A549 treated with AZD9567 at 1 μM for 4 hours (cell line): ENCODE data around the gene PLEKHJ1. TPM values are rescaled to one million over a fixed set of nuclear protein-coding genes. Genes with fewer than 3 reads are reported as not detected.

Experiments
- total RNA-seq: library from RNA; stranded (reverse); fragments of 200-300 nt; extraction: Qiagen RNA extraction; gene quantifications from 5 replicates; pipeline ENCODE4 v1.2.3, GENCODE V29; 2022; ENCODE audit not compliant: insufficient read depth

The PLEKHJ1 gene, protein sequence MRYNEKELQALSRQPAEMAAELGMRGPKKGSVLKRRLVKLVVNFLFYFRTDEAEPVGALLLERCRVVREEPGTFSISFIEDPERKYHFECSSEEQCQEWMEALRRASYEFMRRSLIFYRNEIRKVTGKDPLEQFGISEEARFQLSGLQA
- 35.5 to 62.3 TPM (median 61.5 TPM) in 5 replicates for total RNA-seq

DNA sequence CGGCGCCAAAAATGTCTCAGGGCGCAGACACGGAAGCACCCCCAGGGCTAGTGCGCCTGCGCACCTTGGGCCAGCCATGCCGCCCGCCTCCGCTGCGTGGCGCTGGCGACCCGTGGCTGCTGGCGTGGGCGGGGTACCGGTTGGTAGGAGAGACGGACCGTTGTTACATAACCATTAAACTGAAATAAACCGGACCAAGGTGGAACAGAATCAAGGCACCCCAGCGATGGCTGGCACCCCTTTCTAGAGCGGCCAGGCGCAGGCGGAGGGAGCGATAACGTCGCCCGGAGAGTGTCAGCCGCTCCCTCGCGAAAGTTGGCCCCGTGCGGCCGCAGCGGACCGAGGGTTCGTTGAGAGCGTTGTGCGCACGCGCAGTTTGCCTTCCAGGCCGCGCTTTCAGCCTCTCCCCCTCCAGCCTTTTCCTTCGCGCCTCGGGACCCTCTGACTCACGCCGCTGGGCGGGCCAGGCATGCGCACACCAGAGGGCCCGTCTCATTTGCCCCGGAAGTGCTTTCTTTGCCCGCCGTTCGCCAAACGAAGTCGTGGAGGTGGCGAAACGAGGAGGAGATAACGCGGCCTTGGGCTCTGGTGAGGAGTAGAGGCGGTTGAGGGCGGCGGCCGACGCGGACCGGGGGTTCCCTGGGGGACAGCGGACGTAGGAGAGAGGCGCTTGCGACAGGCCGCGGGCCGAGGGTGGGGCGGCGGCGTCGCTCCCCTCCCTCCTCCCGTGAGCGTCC is at the start of gene PLEKHJ1, which contains the start of gene SF3A2:
Gene PLEKHJ1, minus strand, starts transcription at position 16 of the 737 bp plus-strand sequence. CDS start 81 bp downstream, outside the sequence.
Gene SF3A2, plus strand, starts transcription at position 511 of the 737 bp plus-strand sequence. CDS start 6,595 bp downstream, outside the sequence.

DNA sequence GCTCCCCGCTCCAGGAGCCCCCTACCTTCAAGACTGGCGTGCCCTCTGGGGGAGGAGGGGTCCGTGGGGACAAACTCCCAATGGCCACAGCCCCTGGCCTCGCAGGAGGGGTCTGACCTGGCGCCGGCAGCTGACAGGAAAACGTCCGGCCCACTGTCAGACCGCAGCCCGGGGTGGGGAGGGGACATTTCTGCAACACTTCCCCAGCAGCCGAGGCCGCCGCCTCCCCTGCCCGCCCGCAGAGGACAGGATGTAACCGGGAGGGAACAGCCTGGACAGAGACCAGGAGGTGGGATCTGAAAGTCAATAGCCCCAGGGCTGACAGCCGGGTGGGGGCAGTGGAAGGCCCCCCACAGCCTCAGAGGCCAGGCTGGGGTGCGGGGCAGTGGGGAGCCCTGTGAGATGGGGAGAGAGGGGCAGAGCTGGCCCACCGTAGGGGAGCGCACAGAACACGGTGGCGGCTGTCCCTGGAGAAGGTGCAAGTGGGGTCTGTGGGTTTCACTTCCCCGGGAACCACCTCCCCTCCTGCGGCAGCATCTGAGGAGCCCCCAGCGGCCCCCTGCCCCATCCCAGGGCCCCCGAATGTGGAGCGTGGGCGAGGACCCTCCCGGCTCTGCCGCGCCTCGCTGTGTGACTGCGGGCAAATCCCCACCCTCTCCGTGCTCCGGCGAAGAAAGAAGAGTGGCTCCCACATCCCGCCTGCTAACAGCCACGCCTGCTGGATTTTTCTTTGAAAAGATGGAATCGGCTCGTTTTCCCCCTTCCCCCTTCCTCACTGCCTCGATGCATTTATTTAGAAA is 46.1 kb upstream of the PLEKHJ1 start, which contains the start of gene PEAK3:
Gene PEAK3, minus strand, starts transcription at position 114 of the 800 bp plus-strand sequence. CDS start 1,244 bp downstream, outside the sequence.

DNA sequence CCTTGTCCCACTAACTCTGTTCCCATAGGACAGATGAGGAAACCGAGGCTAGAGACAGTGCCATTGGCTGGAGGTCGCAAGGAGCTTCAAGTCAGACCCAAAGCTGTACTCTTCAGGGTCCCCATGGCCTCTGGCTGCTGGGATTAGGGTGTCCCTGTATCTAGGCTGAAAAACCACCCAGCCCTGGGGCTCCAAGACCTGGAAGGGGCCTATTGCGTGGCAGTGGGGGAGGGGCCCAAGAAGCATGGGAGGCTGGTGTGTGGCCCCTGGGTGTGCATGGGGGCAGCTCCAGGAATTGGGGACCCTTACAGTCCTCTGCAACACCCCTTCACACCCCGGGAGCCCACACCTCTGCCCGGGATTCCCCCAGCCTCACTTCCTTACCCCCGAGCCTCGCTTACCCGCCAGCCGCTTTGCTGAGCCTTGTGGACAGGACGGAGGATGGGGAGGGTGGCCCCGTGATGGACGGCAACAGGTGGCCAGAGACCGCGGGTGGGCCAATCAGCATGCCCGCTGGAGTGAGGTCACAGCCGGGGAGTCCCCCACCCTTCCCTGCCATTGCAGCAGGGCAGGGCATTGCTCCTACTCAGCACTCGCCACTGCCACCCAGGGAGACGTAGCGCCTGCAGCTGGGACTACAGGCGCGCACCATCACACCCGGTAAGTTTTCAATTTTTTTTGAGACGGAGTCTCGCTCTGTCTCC is 20.0 kb upstream of the PLEKHJ1 start, which contains the start of gene JSRP1:
Gene JSRP1, minus strand, starts transcription at position 436 of the 704 bp plus-strand sequence. CDS start 1,103 bp downstream, outside the sequence.

DNA sequence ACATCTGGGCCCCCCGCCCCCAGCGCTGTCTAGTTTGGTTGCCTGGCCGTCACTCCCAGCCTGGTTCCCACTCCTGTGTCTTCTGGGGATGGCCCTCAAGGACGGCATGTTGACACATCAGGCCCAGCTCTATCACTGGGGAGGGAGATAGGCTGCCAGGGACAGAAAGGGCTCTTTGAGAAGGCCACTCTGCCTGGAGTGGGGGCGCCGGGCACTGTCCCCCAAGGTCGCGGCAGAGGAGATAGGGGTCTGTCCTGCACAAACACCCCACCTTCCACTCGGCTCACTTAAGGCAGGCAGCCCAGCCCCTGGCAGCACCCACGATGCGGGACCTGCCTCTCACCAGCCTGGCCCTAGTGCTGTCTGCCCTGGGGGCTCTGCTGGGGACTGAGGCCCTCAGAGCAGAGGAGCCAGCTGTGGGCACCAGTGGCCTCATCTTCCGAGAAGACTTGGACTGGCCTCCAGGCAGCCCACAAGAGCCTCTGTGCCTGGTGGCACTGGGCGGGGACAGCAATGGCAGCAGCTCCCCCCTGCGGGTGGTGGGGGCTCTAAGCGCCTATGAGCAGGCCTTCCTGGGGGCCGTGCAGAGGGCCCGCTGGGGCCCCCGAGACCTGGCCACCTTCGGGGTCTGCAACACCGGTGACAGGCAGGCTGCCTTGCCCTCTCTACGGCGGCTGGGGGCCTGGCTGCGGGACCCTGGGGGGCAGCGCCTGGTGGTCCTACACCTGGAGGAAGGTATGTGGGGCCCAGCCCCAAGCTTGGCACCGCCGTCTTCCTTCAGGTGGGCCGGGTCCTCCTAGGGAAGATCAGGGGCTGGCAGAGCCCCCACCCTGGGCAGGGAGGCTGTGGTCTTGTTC is 13.1 kb upstream of the PLEKHJ1 start, which contains the start of gene AMH:
Gene AMH, plus strand, starts transcription at position 314 of the 857 bp plus-strand sequence. Its CDS starts 10 bp downstream, at position 324.

Other genes starting within 250 kb of the PLEKHJ1 start
- gene BTBD2, start 220.6 kb downstream of the PLEKHJ1 start, total RNA-seq = 40.2 to 71.9 TPM (median 43.9 TPM) in 5 replicates
- 50.1 to 74.3 TPM (median 67.8 TPM) in 5 replicates for gene MKNK2, start 185.1 kb downstream of the PLEKHJ1 start, total RNA-seq
- 10.6 to 13.3 TPM (median 12.4 TPM) in 5 replicates for gene MOB3A, start 140.0 kb downstream of the PLEKHJ1 start, total RNA-seq
- gene IZUMO4, start 139.4 kb downstream of the PLEKHJ1 start, total RNA-seq = 0.77 to 1.0 TPM (median 0.88 TPM) in 4 of 5 replicates, not detected in the other
- 68.1 to 84.4 TPM (median 79.2 TPM) in 5 replicates for gene AP3D1, start 84.8 kb downstream of the PLEKHJ1 start, total RNA-seq
- gene DOT1L, start 72.4 kb downstream of the PLEKHJ1 start, total RNA-seq = 8.0 to 17.3 TPM (median 16.2 TPM) in 5 replicates
- gene SF3A2, start 495 bp upstream of the PLEKHJ1 start, total RNA-seq = 41.6 to 72.1 TPM (median 68.5 TPM) in 5 replicates
- gene AMH, start 13.0 kb upstream of the PLEKHJ1 start, total RNA-seq = 8.9 to 21.9 TPM (median 19.7 TPM) in 5 replicates
- 0.54 to 0.89 TPM (median 0.88 TPM) in 4 of 5 replicates, not detected in the other for gene JSRP1, start 20.1 kb upstream of the PLEKHJ1 start, total RNA-seq
- gene PEAK3, start 45.8 kb upstream of the PLEKHJ1 start, total RNA-seq = 0.07 TPM in 1 of 5 replicates, not detected in the others
- 0.03 to 0.07 TPM in 2 of 5 replicates, not detected in the others for gene LINGO3, start 71.8 kb upstream of the PLEKHJ1 start, total RNA-seq
- 114 to 155 TPM (median 147 TPM) in 5 replicates for gene LSM7, start 92.3 kb upstream of the PLEKHJ1 start, total RNA-seq
- 23.0 to 28.8 TPM (median 26.2 TPM) in 5 replicates for gene SPPL2B, start 92.4 kb upstream of the PLEKHJ1 start, total RNA-seq
- 0.05 to 0.06 TPM in 2 of 5 replicates, not detected in the others for gene TMPRSS9, start 123.9 kb upstream of the PLEKHJ1 start, total RNA-seq
- 84.2 to 132 TPM (median 116 TPM) in 5 replicates for gene TIMM13, start 191.3 kb upstream of the PLEKHJ1 start, total RNA-seq
- gene LMNB2, start 220.6 kb upstream of the PLEKHJ1 start, total RNA-seq = 72.4 to 83.0 TPM (median 75.8 TPM) in 5 replicates
- 75.4 to 120 TPM (median 110 TPM) in 5 replicates for gene GADD45B, start 239.8 kb upstream of the PLEKHJ1 start, total RNA-seq